Measurements from ENCODE around the gene ZFHX3.
A peak's percentile ranks its signal among the peaks of the same experiment; 100 is the strongest.
"Not testable (repeated sequence)": the region's sequence is repeated elsewhere in the genome, so short reads cannot be mapped to it uniquely, and the experiment has no call there.

The ZFHX3 gene

GRCh38 chr16:73020409-73020884 is 27.5 kb downstream of the ZFHX3 start:
- Mint-ChIP-seq H3K4me1 (peaks cover 25 to 32% of the 10 kb centered on the region in 2 donors), H3K27ac (no peak overlapping the region), H3K36me3 (no peaks in the 10 kb centered on the region), H3K9me3 (no peaks in the 10 kb centered on the region), H3K4me3 (no peak overlapping the region), H3K27me3 (no peaks in the 10 kb centered on the region)
- no peak for ATAC-seq (replicated peaks)
- no peak for DNase-seq

GRCh38 chr16:73019457-73020362 is 28.2 kb downstream of the ZFHX3 start:
- H3K9me3 Mint-ChIP-seq: no peaks in the 10 kb centered on the region
- DNase-seq: no peak
- no peak overlapping the region for H3K4me3 Mint-ChIP-seq
- H3K4me1 Mint-ChIP-seq: peaks cover 24 to 36% of the 10 kb centered on the region in 2 donors
- H3K27ac Mint-ChIP-seq: no peak overlapping the region
- no peak for ATAC-seq (replicated peaks)
- H3K36me3 Mint-ChIP-seq: no peaks in the 10 kb centered on the region
- no peaks in the 10 kb centered on the region for H3K27me3 Mint-ChIP-seq

- no peaks in the 10 kb centered on the region for H3K9me3 Mint-ChIP-seq
- ATAC-seq (replicated peaks) (no peak), DNase-seq (no peak)
- peaks cover 23 to 36% of the 10 kb centered on the region in 2 donors for H3K4me1 Mint-ChIP-seq
- H3K4me3 Mint-ChIP-seq: no peak overlapping the region
- no peak overlapping the region for H3K27ac Mint-ChIP-seq
- no peaks in the 10 kb centered on the region for H3K36me3 Mint-ChIP-seq
- no peaks in the 10 kb centered on the region for H3K27me3 Mint-ChIP-seq
These were observed 29.0 kb downstream of the ZFHX3 start for GRCh38 chr16:73018821-73019456.

- DNase-seq (no peak), ATAC-seq (replicated peaks) (no peak)
- peaks cover 23 to 42% of the 10 kb centered on the region in 2 donors for H3K4me1 Mint-ChIP-seq
- no peaks in the 10 kb centered on the region for H3K9me3 Mint-ChIP-seq
- H3K27ac Mint-ChIP-seq: no peak overlapping the region
- H3K4me3 Mint-ChIP-seq: no peak overlapping the region
- H3K36me3 Mint-ChIP-seq: no peaks in the 10 kb centered on the region
- no peaks in the 10 kb centered on the region for H3K27me3 Mint-ChIP-seq
These were observed 30.6 kb downstream of the ZFHX3 start for GRCh38 chr16:73017321-73017720.

- Mint-ChIP-seq H3K9me3 (no peaks in the 10 kb centered on the region), H3K27me3 (no peaks in the 10 kb centered on the region), H3K27ac (peak overlapping the region; percentile 21), H3K4me1 (peaks cover 23 to 50% of the 10 kb centered on the region in 2 donors), H3K4me3 (peak overlapping the region; percentile 27 to 53), H3K36me3 (no peaks in the 10 kb centered on the region)
- DNase-seq: no peak
- peak; percentile 81 to 84 for ATAC-seq (replicated peaks)
These were observed 31.5 kb downstream of the ZFHX3 start for GRCh38 chr16:73016488-73016830.

GRCh38 chr16:73015612-73016487 is 32.1 kb downstream of the ZFHX3 start:
- DNase-seq: no peak

GRCh38 chr16:73014768-73015167 is 33.2 kb downstream of the ZFHX3 start:
- ATAC-seq (replicated peaks): no peak
- H3K4me3 Mint-ChIP-seq: no peak overlapping the region
- no peaks in the 10 kb centered on the region for H3K9me3 Mint-ChIP-seq

More at GRCh38 chr16:73015612-73016487, 32.1 kb downstream of the ZFHX3 start:
- Mint-ChIP-seq H3K9me3 (no peaks in the 10 kb centered on the region), H3K4me1 (peaks cover 23 to 50% of the 10 kb centered on the region in 2 donors), H3K27me3 (no peaks in the 10 kb centered on the region), H3K27ac (peak overlapping the region; percentile 21), H3K36me3 (no peaks in the 10 kb centered on the region), H3K4me3 (peak overlapping the region; percentile 27 to 53)
- ATAC-seq (replicated peaks): peak; percentile 82 to 85

GRCh38 chr16:73013974-73014373 is 34.0 kb downstream of the ZFHX3 start:
- Mint-ChIP-seq H3K4me3 (no peak overlapping the region), H3K27me3 (no peaks in the 10 kb centered on the region)

More at GRCh38 chr16:73014768-73015167, 33.2 kb downstream of the ZFHX3 start:
- Mint-ChIP-seq H3K27me3 (no peaks in the 10 kb centered on the region), H3K27ac (no peak overlapping the region), H3K36me3 (no peaks in the 10 kb centered on the region), H3K4me1 (peaks cover 26 to 57% of the 10 kb centered on the region in 2 donors)
- DNase-seq: no peak

GRCh38 chr16:73012341-73012740 is 35.6 kb downstream of the ZFHX3 start:
- H3K27ac Mint-ChIP-seq: no peak overlapping the region
- DNase-seq (no peak), ATAC-seq (replicated peaks) (no peak)
- peaks cover 17 to 45% of the 10 kb centered on the region in 2 donors for H3K4me1 Mint-ChIP-seq
- no peaks in the 10 kb centered on the region for H3K36me3 Mint-ChIP-seq
- no peaks in the 10 kb centered on the region for H3K9me3 Mint-ChIP-seq
- H3K27me3 Mint-ChIP-seq: no peaks in the 10 kb centered on the region
- H3K4me3 Mint-ChIP-seq: no peak overlapping the region

More at GRCh38 chr16:73013974-73014373, 34.0 kb downstream of the ZFHX3 start:
- Mint-ChIP-seq H3K27ac (no peak overlapping the region), H3K36me3 (no peaks in the 10 kb centered on the region), H3K4me1 (peaks cover 21 to 50% of the 10 kb centered on the region in 2 donors), H3K9me3 (no peaks in the 10 kb centered on the region)
- no peak for DNase-seq
- no peak for ATAC-seq (replicated peaks)

- Mint-ChIP-seq H3K36me3 (no peaks in the 10 kb centered on the region), H3K9me3 (no peaks in the 10 kb centered on the region), H3K27ac (no peak overlapping the region), H3K4me3 (no peak overlapping the region), H3K4me1 (peaks cover 15 to 41% of the 10 kb centered on the region in 2 donors), H3K27me3 (no peaks in the 10 kb centered on the region)
- DNase-seq (no peak), ATAC-seq (replicated peaks) (no peak)
These were observed 36.0 kb downstream of the ZFHX3 start for GRCh38 chr16:73011926-73012325.

GRCh38 chr16:73010150-73010676 is 37.7 kb downstream of the ZFHX3 start:
- no peaks in the 10 kb centered on the region for H3K36me3 Mint-ChIP-seq
- H3K4me1 Mint-ChIP-seq: peaks cover 5 to 26% of the 10 kb centered on the region in 2 donors
- H3K27me3 Mint-ChIP-seq: no peaks in the 10 kb centered on the region
- no peaks in the 10 kb centered on the region for H3K9me3 Mint-ChIP-seq
- DNase-seq (no peak), ATAC-seq (replicated peaks) (peak; percentile 59 to 67)
- no peak overlapping the region for H3K27ac Mint-ChIP-seq
- peak overlapping the region in 1 of 2 donors; percentile 40 for H3K4me3 Mint-ChIP-seq

GRCh38 chr16:73009710-73010109 is 38.2 kb downstream of the ZFHX3 start:
- H3K27ac Mint-ChIP-seq; H3K4me3 Mint-ChIP-seq; H3K27me3 Mint-ChIP-seq; H3K9me3 Mint-ChIP-seq; H3K36me3 Mint-ChIP-seq; DNase-seq; ATAC-seq (replicated peaks): not testable (repeated sequence)
- peaks cover 5 to 23% of the 10 kb centered on the region in 2 donors for H3K4me1 Mint-ChIP-seq

- peaks cover 5 to 9% of the 10 kb centered on the region in 2 donors for H3K4me1 Mint-ChIP-seq
- H3K27me3 Mint-ChIP-seq: no peaks in the 10 kb centered on the region
- no peak overlapping the region for H3K4me3 Mint-ChIP-seq
- no peak for ATAC-seq (replicated peaks)
- peaks cover 0 to 3% of the 10 kb centered on the region in 2 donors for H3K9me3 Mint-ChIP-seq
- no peak for DNase-seq
- H3K27ac Mint-ChIP-seq: no peak overlapping the region
- peaks cover 0 to 4% of the 10 kb centered on the region in 2 donors for H3K36me3 Mint-ChIP-seq
These were observed 41.9 kb downstream of the ZFHX3 start for GRCh38 chr16:73006026-73006425.

GRCh38 chr16:73002866-73003265 is 45.1 kb downstream of the ZFHX3 start:
- DNase-seq: no peak
- no peaks in the 10 kb centered on the region for H3K27me3 Mint-ChIP-seq
- no peak for ATAC-seq (replicated peaks)

More at GRCh38 chr16:73002866-73003265, 45.1 kb downstream of the ZFHX3 start:
- Mint-ChIP-seq H3K27ac (no peak overlapping the region), H3K36me3 (peaks cover 3 to 17% of the 10 kb centered on the region in 2 donors), H3K4me1 (no peaks in the 10 kb centered on the region), H3K9me3 (peaks cover 0 to 9% of the 10 kb centered on the region in 2 donors), H3K4me3 (no peak overlapping the region)
